GM12878 (cell line): Measurements from ENCODE around the gene MED10. TPM values are rescaled to one million over a fixed set of nuclear protein-coding genes. Genes with fewer than 3 reads are reported as not detected.

ENCODE experiments used
- ATAC-seq: fragments of 200-7000 bp; cut with Tn5 transposase; 3 replicates; pipeline ENCODE4 v1.9.1; 2020; ENCODE audit warnings: mild to moderate bottlenecking, moderate library complexity
- BruUV-seq: library from RNA; stranded (reverse); fragments of 400-500 nt; replicated peaks from 2 replicates; lab custom pipeline; 2021; lab: Mats Ljungman, UMichigan
- CTCF ChIA-PET: fragments of 300-600 bp; sonication (Branson Sonifier 250); formaldehyde crosslinking; extraction: SDS; loops from one replicate; lab custom pipeline; 2021; ENCODE audit warnings: inconsistent platforms; lab: Yijun Ruan, JAX
- POLR2A ChIA-PET: fragments of 350-600 bp; formaldehyde crosslinking; extraction: SDS; loops from one replicate; lab custom pipeline; 2021; ENCODE audit warnings: inconsistent platforms; lab: Charles Lee
- RAD21 ChIA-PET: fragments of 300-600 bp; sonication (Branson Sonifier 250); formaldehyde crosslinking; loops from one replicate; lab custom pipeline; 2023; ENCODE audit warnings: antibody characterized with exemption; ENCODE audit not compliant: unreplicated experiment; lab: Charles Lee
- SMC1A ChIA-PET: fragments of 300-600 bp; sonication (Branson Sonifier 250); formaldehyde crosslinking; loops from one replicate; lab custom pipeline; 2023; ENCODE audit not compliant: unreplicated experiment, uncharacterized antibody; lab: Charles Lee
- DNase-seq: peaks from one replicate; pipeline ENCODE4 v3.0.0-alpha.2; 2011; ENCODE audit warnings: low read depth, low spot score
- FAIRE-seq: peaks from 3 replicates; lab custom pipeline; 2011; peaks lifted over from hg19 to GRCh38; lab: Jason Lieb, UNC
- H2AFZ ChIP-seq: 2 replicates; pipeline ENCODE4 v1.6.0; 2011; ENCODE audit warnings: low read depth, low read length, control low read depth; ENCODE audit not compliant: control insufficient read depth
- H3K27ac ChIP-seq: 2 replicates; pipeline ENCODE4 v1.5.1; 2011; ENCODE audit warnings: control low read depth; ENCODE audit not compliant: control insufficient read depth, insufficient read depth
- H3K27me3 ChIP-seq, 2 experiments: replicated peaks in 1 of 2; 2 replicates each; pipeline versions ENCODE4 v1.6.0 to v1.6.1; 2011; ENCODE audit warnings: low read length in 1 of 2; ENCODE audit not compliant: control insufficient read depth in 2 of 2, insufficient read depth in 2 of 2
- H3K36me3 ChIP-seq, 2 experiments: 2 replicates each; pipeline ENCODE4 v1.5.1; 2011; ENCODE audit warnings: low read length in 1 of 2; ENCODE audit not compliant: control insufficient read depth in 2 of 2, insufficient read depth in 2 of 2
- H3K4me1 ChIP-seq: 2 replicates; pipeline ENCODE4 v1.6.1; 2011; ENCODE audit warnings: mild to moderate bottlenecking, low read length, moderate library complexity, mixed read lengths; ENCODE audit not compliant: control insufficient read depth, insufficient read depth
- H3K4me2 ChIP-seq: 2 replicates; pipeline ENCODE4 v1.6.0; 2011; ENCODE audit warnings: control low read depth; ENCODE audit not compliant: control insufficient read depth, insufficient read depth
- H3K4me3 ChIP-seq: fragments of 200-600 bp; sonication (generic); 2 replicates; pipeline ENCODE4 v1.5.1; 2016
- H3K79me2 ChIP-seq: 2 replicates; pipeline ENCODE4 v1.6.0; 2011; ENCODE audit warnings: low read length; ENCODE audit not compliant: control insufficient read depth, insufficient read depth
- H3K9ac ChIP-seq: 2 replicates; pipeline ENCODE4 v1.8.0; 2011; ENCODE audit warnings: low read length, control low read depth, mixed read lengths; ENCODE audit not compliant: control insufficient read depth, insufficient read depth
- H3K9me3 ChIP-seq: replicated peaks from 3 replicates; pipeline ENCODE4 v1.5.1; 2011; ENCODE audit warnings: mild to moderate bottlenecking, low read length; ENCODE audit not compliant: control insufficient read depth, insufficient read depth
- H4K20me1 ChIP-seq: 2 replicates; pipeline ENCODE4 v1.6.0; 2011; ENCODE audit not compliant: control insufficient read depth, insufficient read depth
- POLR2A ChIP-seq: IDR thresholded peaks from 2 replicates; pipeline ENCODE4 v1.6.1; 2011; ENCODE audit warnings: low read depth, mild to moderate bottlenecking, low read length
- REST ChIP-seq: IDR thresholded peaks from 2 replicates; pipeline ENCODE4 v1.6.1; 2012; ENCODE audit warnings: mild to moderate bottlenecking, low read depth, low read length
- WGBS: methylation state at CpG from one replicate; pipeline ENCODE4 v1.1.6; 2016; ENCODE audit warnings: low lambda C conversion rate; ENCODE audit not compliant: insufficient replicate concordance, insufficient coverage; ENCODE audit errors: missing lambda C conversion rate; 5-methylcytosine and 5-hydroxymethylcytosine counted together
- in situ Hi-C: fragments of 300-500 bp; cut with MboI; formaldehyde crosslinking; loops from 9 replicates; pipeline ENCODE4 v1.14.3; 2018; ENCODE audit warnings: mixed read lengths
- intact Hi-C: fragments of 100-400 bp; cut with micrococcal nuclease; formaldehyde crosslinking; loops from one replicate; pipeline ENCODE4 v1.14.2; 2022; ENCODE audit not compliant: unreplicated experiment
- polyA plus RNA-seq, 11 experiments: library from polyadenylated mRNA; depleted of rRNA in 4 of 11; unstranded in 6 of 11; stranded (reverse) in 5 of 11; fragments of >200 nt; fragmentation: Nextera tagmentation in 4 of 11; fragmentation: Illumina TruSeq in 1 of 11; extraction: Ambion mirVana in 4 of 11; extraction: Trizol in 1 of 11; gene quantifications; 1 replicate in 1 of 11; 2 replicates in 10 of 11; pipeline versions ENCODE4 v1.2.1 to v1.2.3, GENCODE V29; 2011 to 2016; ENCODE audit warnings: inconsistent platforms in 2 of 11, missing spikeins in 2 of 11, low read depth in 1 of 11
- total RNA-seq, 4 experiments: library from RNA; depleted of rRNA in 3 of 4; stranded (reverse); fragments of >200 nt in 3 of 4; fragmentation: Illumina TruSeq in 1 of 4; extraction: Trizol in 1 of 4; gene quantifications; 2 replicates each; pipeline versions ENCODE4 v1.2.1 to v1.2.3, GENCODE V29; 2013 to 2021

The MED10 gene
- total and polyA plus RNA-seq, 10 of the 15 experiments (the other 5 are each of a cell fraction or from before 2014, with no cell fraction given): 21.2 to 111 (median 46.6) TPM

DNA sequence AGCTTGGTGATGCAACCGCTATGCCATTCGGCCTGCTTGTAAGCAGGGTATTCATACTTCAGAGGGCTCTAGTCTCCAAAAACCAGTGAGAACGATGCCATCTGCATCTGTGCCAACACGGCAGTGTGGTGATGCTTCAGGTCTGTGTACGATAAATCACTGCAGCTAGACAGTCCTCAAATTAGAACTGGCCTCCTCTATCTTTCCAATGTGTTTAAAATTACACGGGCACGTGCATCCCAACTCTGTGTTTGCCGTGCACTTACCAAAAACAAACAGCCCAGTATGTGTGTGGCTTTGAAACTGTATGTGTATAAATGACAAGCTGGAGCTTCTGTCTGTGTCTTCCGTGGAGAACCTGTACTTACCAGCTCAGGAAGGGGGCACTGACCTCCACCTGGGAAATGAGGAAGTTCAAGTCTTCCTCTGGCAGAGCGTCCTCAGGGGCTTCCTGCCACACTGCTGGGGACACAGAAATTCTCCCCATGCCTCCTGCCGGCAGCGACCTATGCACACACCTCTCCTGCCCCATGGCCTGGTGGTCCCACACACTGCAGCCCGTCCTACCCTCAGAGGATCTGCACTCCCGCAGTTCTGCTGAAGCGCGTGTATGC is 12.3 kb downstream of the MED10 start:
- H3K4me1 ChIP-seq: no peaks in the 10 kb centered on the region
- DNase-seq (no peak), FAIRE-seq (no peak), ATAC-seq (no peak; the same call in 2 of the 3 replicates)
- WGBS: 50% methylated on average over 16 of the region's 16 CpGs
- RAD21 ChIA-PET: no interaction called here
- no peak overlapping the region for H2AFZ ChIP-seq
- POLR2A ChIA-PET: no interaction called here
- no peaks in the 10 kb centered on the region; the same call in 2 of the 3 replicates for H3K9me3 ChIP-seq
- in situ Hi-C loops: no loop called here
- H3K9ac ChIP-seq: no peak overlapping the region
- intact Hi-C loops: no loop called here
- no peak overlapping the region for H3K27ac ChIP-seq
- no peak overlapping the region for H3K4me3 ChIP-seq
- H3K36me3 ChIP-seq: peaks cover 15% of the 10 kb centered on the region in 2 experiments; a peak in 3 of 4 replicates
- BruUV-seq: no TSS peak
- no peaks in the 10 kb centered on the region for H3K27me3 ChIP-seq
- H3K79me2 ChIP-seq: no peaks in the 10 kb centered on the region
- CTCF ChIA-PET: no interaction called here
- no peaks in the 10 kb centered on the region for H4K20me1 ChIP-seq
- SMC1A ChIA-PET: interaction anchor here (1.1 kb wide), 1 partner anchor 10 kb away, joined by 3 read pairs; no protein-coding TSS in a partner anchor
- no peak overlapping the region for H3K4me2 ChIP-seq
- TF ChIP-seq POLR2A (0 out of 2 replicates have a peak, but pooled peaks have one; percentile 23), REST (no peak)
